Right lobe of liver (tissue), 6 donors: ENCODE measurements around the gene PPFIBP1. TPM values are rescaled to one million over a fixed set of nuclear protein-coding genes. Genes with fewer than 3 reads are reported as not detected.
A peak's percentile ranks its signal among the peaks of the same experiment; 100 is the strongest.

Experiments used
- ATAC-seq, 4 donors: fragments of 200-7000 bp; cut with Tn5 transposase; one replicate each; pipeline ENCODE4 v1.9.1; 2020; ENCODE audit warnings: mild to moderate bottlenecking in 4 of 4, moderate library complexity in 4 of 4
- DNase-seq, 3 donors: peaks; one replicate each; pipeline ENCODE4 v3.0.0-alpha.2; 2020
- H3K27ac ChIP-seq, 3 donors: fragments of 200-600 bp; one replicate each; pipeline ENCODE4 v1.8.0; 2022
- H3K27me3 ChIP-seq, 2 donors: fragments of 200-600 bp; one replicate each; pipeline ENCODE4 v1.8.0; 2022
- H3K36me3 ChIP-seq, 4 donors: fragments of 200-600 bp; sonication (generic) in 1 of 4; one replicate each; pipeline versions ENCODE4 v1.5.1 to v1.8.0; 2017 to 2022; ENCODE audit warnings: control low read depth in 1 of 4
- H3K4me1 ChIP-seq, 4 donors: fragments of 200-600 bp; sonication (generic) in 1 of 4; one replicate each; pipeline versions ENCODE4 v1.5.1 to v1.8.0; 2017 to 2022; ENCODE audit warnings: control low read depth in 1 of 4
- H3K4me3 ChIP-seq, 3 donors: fragments of 200-600 bp; one replicate each; pipeline ENCODE4 v1.8.0; 2022
- H3K9me3 ChIP-seq, 4 donors: fragments of 200-600 bp; sonication (generic) in 1 of 4; one replicate each; pipeline versions ENCODE4 v1.5.1 to v1.8.0; 2017 to 2022; ENCODE audit warnings: control low read depth in 1 of 4
- POLR2A ChIP-seq: fragments of 450-650 bp; IDR thresholded peaks from one replicate; pipeline ENCODE4 v1.6.1; 2017; ENCODE audit warnings: antibody characterized with exemption, mild to moderate bottlenecking
- WGBS: methylation state at CpG from one replicate; pipeline ENCODE4 v1.1.6; 2018; ENCODE audit warnings: low coverage, low lambda C conversion rate; ENCODE audit not compliant: insufficient coverage; ENCODE audit errors: missing lambda C conversion rate; 5-methylcytosine and 5-hydroxymethylcytosine counted together
- intact Hi-C, 2 donors: fragments of 100-400 bp; cut with DNase I; formaldehyde crosslinking; loops; one replicate each; pipeline versions ENCODE4 v1.11.2 to v1.14.1; 2022
- total RNA-seq, 6 experiments: library from RNA; depleted of rRNA in 2 of 6; stranded (reverse); fragments of >200 nt in 2 of 6; fragmentation: NEBNext Ultra II Directional in 3 of 6; extraction: Animal tissue kit (Norgen Biotek cat#: 25700) in 3 of 6; gene quantifications; one replicate each; pipeline versions ENCODE4 v1.1.0 to v1.2.4, GENCODE V29; 2016 to 2023
- TF ChIP-seq, protein P1 (sequence below), 4 donors: fragments of 200-600 bp in 3 of 4; fragments of 450-650 bp in 1 of 4; IDR thresholded peaks; one replicate each; pipeline versions ENCODE4 v1.5.1 to v1.8.0; 2016 to 2022; ENCODE audit warnings: antibody characterized with exemption in 4 of 4, mild to moderate bottlenecking in 2 of 4
- donor health status: DM: no; HTN: yes; CAD: no.
- donor health status: DM: no; HTN: no; CAD: no.
- donor health status: DM: no; HTN: no; CAD: no.
- donor health status: DM: no; HTN: yes; CAD: no.
- donor health status: DM: no; HTN: yes; CAD: no.

The PPFIBP1 gene
- total RNA-seq, 6 experiments from 2014 or later, result 24.1 to 53.9 (median 35.8) TPM

DNA sequence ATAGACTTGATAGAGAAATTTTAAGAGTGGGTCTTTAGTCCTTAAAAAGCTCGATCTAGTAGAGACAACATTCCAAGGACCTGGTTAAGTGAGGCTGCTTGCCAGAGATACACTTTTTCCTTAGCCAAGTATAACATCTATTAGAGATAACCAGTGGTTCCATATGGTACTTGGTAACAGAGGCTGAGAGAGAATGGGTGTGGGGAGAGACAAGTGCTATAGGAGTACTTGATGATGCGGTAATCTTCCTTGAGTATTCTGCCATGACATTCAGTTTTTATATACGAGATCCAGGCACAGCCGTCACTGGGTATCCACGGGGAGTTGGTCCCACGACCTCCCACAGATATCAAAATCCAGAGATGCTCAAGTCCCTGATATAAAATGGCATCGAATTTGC is 94.8 kb downstream of the PPFIBP1 start:
- WGBS, result 86% methylated on average over 5 of the region's 7 CpGs
- no peak for ATAC-seq
- Histone ChIP-seq H3K4me3 (no peak overlapping the region), H3K27me3 (no peaks in the 10 kb centered on the region), H3K27ac (no peak overlapping the region), H3K4me1 (no peaks in the 10 kb centered on the region), H3K36me3 (no peaks in the 10 kb centered on the region), H3K9me3 (no peaks in the 10 kb centered on the region)
- DNase-seq, result no peak
- intact Hi-C loops, result no loop called here
- no peak for TF ChIP-seq POLR2A
- TF ChIP-seq, protein P1, sequence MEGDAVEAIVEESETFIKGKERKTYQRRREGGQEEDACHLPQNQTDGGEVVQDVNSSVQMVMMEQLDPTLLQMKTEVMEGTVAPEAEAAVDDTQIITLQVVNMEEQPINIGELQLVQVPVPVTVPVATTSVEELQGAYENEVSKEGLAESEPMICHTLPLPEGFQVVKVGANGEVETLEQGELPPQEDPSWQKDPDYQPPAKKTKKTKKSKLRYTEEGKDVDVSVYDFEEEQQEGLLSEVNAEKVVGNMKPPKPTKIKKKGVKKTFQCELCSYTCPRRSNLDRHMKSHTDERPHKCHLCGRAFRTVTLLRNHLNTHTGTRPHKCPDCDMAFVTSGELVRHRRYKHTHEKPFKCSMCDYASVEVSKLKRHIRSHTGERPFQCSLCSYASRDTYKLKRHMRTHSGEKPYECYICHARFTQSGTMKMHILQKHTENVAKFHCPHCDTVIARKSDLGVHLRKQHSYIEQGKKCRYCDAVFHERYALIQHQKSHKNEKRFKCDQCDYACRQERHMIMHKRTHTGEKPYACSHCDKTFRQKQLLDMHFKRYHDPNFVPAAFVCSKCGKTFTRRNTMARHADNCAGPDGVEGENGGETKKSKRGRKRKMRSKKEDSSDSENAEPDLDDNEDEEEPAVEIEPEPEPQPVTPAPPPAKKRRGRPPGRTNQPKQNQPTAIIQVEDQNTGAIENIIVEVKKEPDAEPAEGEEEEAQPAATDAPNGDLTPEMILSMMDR (IDR thresholded peaks at IDR 0.05), result no peak

DNA sequence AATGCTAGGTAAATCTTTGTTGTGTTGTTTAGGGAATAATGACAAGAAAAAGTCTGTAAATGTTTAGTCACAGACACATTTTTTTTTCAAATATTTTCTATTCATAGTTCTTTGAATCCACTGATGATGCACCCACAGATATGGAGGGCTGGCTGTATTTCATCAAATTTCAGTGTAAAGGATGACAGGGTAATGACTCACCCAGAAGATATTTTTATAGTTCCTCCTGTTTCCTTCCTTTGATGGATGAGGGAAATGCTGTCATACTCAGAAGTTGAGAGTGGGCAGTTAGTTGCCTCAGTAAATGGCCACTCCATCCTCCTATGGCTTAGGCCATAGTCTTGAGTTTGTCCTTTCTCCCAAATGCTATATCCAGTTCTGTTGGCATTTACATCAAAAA is 95.3 kb downstream of the PPFIBP1 start:
- ATAC-seq (peak; percentile 15 to 79 (median 54)), DNase-seq (no peak)
- H3K4me3 ChIP-seq, result no peak overlapping the region
- no peaks in the 10 kb centered on the region for H3K9me3 ChIP-seq
- no peaks in the 10 kb centered on the region for H3K4me1 ChIP-seq
- intact Hi-C loops, result no loop called here
- no peaks in the 10 kb centered on the region for H3K36me3 ChIP-seq
- no peak overlapping the region for H3K27ac ChIP-seq
- TF ChIP-seq, protein P1 (IDR thresholded peaks at IDR 0.05), result no peak
- no peaks in the 10 kb centered on the region for H3K27me3 ChIP-seq

- Histone ChIP-seq H3K36me3 (no peaks in the 10 kb centered on the region), H3K4me1 (no peaks in the 10 kb centered on the region), H3K9me3 (no peaks in the 10 kb centered on the region), H3K4me3 (no peak overlapping the region), H3K27me3 (no peaks in the 10 kb centered on the region), H3K27ac (no peak overlapping the region)
- intact Hi-C loops, result no loop called here
- ATAC-seq (no peak), DNase-seq (no peak)
- 100% methylated on average over 2 of the region's 2 CpGs for WGBS
- no peak for TF ChIP-seq POLR2A
- TF ChIP-seq, protein P1 (IDR thresholded peaks at IDR 0.05), result no peak
These were observed 96.1 kb downstream of the PPFIBP1 start for GRCh38 chr12:27620121-27620520.

DNA sequence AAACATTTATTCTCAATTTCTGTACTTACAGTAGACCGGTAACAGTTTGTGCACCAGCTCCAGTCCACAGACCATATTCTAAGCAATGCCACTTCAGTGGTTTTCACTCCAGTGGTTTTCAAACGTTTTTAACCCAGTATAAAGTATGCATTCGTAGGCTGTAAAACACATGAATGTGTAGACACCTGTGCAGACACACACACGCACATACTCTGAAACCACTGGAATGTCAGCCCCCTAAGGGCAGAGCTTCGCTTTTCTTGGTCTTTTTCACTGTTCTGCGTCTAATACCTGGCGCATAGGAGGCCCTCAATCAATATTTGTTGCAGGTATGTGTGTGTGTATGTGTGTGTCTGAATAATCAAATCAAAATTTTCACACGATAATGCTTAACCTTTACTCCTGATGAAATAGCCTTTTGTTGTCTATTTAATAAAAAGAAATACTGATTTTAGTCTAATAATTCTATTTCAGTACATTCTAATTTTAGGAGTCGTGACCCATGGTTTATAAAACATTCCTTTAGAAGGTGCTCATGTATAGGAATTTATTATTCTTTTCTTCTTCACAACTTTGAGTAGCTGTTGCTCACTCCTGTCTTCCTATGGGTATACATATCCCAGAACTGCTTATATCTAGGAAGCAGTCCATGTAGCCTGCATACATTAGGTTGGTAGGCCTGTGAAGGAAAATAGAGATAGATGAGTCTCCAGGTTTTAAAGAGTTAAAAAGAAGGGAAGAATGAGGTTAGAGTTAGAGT is 98.6 kb downstream of the PPFIBP1 start:
- ATAC-seq, result no peak
- H3K4me3 ChIP-seq, result no peak overlapping the region
- no peaks in the 10 kb centered on the region for H3K36me3 ChIP-seq
- 89% methylated on average over 9 of the region's 9 CpGs for WGBS
- no peak for DNase-seq
- H3K9me3 ChIP-seq, result no peaks in the 10 kb centered on the region
- no peak overlapping the region for H3K27ac ChIP-seq
- no peaks in the 10 kb centered on the region for H3K27me3 ChIP-seq
- intact Hi-C loops, result no loop called here
- H3K4me1 ChIP-seq, result no peaks in the 10 kb centered on the region
- no peak for TF ChIP-seq POLR2A
- TF ChIP-seq, protein P1 (IDR thresholded peaks at IDR 0.05), result no peak
